ENCODE results near the gene STAP2.
"Not testable (repeated sequence)": the region's sequence is repeated elsewhere in the genome, so short reads cannot be mapped to it uniquely, and the experiment has no call there.

STAP2 gene

DNA sequence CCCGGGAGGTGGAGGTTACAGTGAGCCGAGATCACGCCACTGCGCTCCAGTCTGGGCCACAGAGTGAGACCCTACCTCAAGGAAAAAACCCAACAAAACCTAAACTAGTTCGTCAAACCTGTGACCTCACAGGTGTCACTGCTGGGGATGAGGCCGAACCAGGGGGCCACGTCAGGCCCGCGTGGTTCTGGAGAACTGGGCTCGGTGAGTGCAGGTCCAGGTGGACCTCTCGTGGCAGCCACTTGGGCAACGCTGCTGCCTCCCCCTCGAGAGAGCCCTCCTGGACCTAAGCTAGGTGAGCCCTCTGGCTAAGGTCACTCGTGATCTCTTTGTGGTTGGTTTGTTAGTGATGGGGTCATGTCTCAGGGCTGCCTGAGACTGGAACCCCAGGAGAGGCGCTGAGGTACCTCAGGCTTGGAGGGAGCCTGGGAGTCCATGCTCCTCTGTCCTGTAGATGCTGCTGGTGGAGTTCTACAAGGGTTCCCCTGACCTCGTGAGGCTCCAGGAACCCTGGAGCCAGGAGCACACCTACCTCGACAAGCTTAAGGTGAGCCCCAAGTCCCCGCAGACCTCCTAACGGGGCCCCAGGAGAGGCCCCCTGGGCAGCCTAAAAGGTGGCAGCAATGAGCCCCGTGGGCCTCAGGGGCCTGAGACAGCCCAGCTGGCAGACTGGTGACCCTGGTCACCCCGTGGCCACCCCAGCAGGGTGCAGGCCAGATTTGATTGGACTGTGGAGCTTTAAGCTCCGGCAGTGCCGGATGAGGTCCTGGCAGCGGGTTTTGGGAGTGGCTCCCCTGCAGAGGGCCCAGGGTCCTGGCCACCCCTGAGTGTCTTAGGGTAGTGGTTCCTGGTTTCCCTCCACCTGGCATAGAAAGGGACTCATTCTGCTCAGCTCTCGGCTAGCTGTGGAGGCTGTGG lies 20.3 kb upstream of the STAP2 start:
- no peak for DNase-seq (ENCODE audit: low read depth in 2 of 2, low spot score in 1 of 2)

DNA sequence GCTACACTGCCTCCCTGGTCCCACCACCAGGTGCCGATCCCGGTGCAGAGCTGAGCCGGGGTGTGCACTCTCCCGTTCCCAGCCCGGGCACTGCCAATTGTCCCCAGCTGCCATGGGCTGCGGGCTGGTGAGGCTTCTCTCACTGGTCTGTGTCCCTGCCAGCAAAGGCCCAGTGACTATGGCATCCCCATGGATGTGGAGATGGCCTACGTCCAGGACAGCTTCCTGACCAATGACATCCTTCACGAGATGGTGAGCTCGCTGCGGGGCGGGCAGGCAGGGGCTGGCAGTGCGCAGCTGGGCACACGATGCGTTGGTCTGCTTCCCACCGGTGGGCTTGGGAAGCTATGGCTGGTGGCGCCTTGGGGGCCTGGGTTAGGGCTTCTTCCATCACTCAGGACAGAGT lies 19.3 kb upstream of the STAP2 start:
- DNase-seq (ENCODE audit: low read depth in 2 of 2, low spot score in 1 of 2) = no peak

DNA sequence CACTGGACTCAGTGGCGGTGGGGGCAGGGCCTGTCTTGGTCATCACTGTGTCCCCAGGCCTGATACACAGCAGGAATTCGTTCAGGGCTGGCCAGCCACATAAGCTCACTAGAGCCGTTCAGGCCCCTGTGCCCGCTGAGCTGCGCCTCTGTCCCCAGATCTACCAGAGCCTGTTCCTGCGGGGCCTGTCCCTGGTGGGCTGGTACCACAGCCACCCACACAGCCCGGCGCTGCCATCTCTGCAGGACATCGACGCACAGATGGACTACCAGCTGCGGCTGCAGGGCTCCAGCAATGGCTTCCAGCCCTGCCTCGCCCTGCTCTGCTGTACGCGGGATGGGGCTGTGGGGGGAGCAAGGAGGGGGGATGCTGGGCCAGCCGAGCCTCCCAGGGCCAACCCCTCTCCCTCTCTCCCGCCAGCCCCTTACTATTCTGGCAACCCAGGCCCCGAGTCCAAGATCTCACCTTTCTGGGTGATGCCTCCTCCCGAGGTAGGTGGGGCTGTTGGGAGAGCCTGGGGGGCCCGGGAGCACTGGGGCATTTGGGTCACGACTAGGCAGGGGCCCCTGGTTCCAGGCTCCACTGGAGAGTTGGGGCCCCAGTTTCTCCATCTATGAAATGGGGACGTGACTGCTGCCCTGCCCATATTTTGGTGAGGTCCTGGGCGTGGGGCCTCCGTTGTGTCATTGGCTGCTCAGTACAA lies 18.6 kb upstream of the STAP2 start:
- DNase-seq (ENCODE audit: low read depth in 2 of 2, low spot score in 1 of 2) = no peak

DNA sequence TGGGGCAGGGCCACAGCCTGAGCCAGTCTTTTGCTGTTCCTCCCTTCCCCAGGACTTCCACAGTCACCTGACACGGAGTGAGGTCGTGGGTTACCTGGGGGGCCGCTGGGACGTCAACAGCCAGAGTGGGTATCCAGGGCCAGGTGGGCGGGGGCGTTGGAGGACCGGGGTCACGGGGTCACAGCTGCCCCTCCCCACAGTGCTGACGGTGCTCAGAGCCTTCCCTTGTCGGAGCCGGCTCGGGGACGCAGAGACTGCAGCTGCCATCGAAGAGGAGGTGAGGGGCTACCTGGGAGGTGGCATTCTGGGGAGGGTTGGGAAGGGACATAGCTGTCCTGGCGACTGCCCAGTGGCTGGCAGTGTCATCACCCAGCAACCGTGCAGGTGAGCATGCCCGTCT lies 16.3 kb upstream of the STAP2 start:
- DNase-seq (ENCODE audit: low read depth in 2 of 2, low spot score in 1 of 2) = no peak

DNA sequence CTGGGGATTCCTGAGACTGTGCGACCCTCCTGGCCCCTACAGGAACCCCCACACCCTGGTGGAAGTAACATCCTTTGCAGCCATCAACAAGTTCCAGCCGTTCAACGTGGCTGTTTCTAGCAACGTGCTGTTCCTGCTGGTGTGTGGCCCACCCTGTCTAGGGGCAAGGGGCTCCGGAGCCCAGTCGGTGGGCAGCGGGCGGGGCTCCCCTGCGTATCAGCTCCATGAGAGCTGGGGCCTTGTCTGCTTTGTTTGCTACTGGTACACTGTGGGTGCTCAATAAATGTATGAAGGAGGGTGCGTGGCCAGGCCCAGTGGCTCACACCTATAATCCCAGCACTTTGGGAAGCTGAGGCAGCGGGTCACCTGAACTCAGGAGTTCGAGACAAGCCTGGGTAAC lies 15.7 kb upstream of the STAP2 start:
- no peak for DNase-seq (ENCODE audit: low read depth in 2 of 2, low spot score in 1 of 2)

DNA sequence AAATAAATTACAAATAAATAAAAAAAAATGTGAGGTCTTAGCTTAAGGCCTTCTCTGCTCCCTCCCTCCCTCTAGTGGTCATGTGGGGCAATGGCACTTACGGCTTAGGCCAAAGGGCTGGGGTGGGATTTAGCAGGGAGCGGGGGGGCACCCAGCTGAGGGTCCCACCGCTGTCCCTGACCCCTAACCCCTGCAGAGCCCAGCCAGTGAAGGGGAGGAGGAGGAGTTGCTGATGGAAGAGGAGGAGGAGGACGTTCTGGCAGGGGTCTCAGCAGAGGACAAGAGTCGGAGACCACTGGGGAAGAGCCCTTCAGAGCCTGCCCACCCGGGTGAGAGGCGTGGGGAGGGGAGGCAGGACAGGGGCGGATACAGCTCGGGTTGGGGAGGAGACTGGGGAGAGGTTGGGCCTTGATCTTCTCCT lies 14.1 kb upstream of the STAP2 start:
- peak in 1 of 2 donors; percentile 39 for DNase-seq (ENCODE audit: low read depth in 2 of 2, low spot score in 1 of 2)

DNA sequence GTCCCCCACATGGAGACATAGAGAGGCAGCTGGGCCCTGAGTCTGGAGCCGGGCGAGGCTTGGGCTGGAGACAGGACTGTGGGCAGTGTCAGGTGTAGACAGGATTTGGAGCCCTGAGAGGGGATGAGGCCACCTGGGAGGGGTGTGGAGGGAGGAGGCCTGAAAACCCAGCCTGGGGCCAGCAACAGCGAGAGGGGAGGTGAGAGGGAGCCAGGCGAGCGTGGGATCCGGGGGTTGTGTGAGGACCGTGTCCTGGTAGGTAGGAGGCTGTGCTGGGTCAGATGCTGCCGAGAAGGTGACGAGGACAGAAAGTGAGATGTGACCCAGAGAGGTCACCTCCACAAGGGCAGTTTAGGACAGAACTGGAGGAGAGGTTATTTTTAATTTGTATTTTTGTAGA lies 12.1 kb upstream of the STAP2 start:
- no peak for DNase-seq (ENCODE audit: low read depth in 2 of 2, low spot score in 1 of 2)

DNA sequence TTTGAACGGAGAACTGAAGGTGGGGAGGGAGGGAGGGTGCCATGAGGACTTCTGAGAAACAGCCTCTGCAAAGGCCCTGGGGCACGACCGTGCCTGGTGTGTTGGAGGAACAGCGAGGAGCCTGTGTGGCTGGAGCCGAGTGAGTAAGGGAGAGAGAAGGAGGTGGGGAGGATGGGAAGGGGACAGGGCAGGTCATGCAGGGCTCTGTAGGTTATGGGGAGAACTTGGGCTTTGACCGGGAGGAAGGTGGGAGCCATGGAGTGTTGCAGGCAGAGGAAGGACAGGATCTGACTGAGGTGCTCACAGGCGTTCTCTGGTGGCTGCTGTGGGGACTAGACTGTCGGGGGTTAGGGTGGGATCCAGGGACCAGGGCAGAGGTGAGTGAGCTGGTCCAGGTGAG lies 11.5 kb upstream of the STAP2 start:
- DNase-seq (ENCODE audit: low read depth in 2 of 2, low spot score in 1 of 2) = no peak

DNA sequence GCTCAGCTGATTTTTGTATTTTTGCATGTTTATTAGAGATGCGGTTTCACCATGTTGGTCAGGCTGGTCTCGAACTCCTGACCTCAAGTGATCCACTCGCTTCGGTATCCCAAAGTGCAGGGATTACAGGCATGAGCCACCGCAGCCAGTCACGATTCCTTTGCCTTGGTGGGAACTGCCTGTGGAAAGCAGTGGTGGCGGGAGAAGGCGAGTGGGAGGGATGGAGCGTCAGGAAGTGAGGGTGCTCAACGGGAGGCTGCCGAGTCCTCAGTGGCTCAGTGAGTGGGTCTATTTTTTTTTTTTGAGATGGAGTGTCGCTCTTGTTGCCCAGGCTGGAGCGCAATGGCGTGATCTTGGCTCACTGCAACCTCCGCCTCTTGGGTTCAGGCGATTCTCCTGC lies 10.6 kb upstream of the STAP2 start:
- not testable (repeated sequence) for DNase-seq (ENCODE audit: low read depth in 2 of 2, low spot score in 1 of 2)

DNA sequence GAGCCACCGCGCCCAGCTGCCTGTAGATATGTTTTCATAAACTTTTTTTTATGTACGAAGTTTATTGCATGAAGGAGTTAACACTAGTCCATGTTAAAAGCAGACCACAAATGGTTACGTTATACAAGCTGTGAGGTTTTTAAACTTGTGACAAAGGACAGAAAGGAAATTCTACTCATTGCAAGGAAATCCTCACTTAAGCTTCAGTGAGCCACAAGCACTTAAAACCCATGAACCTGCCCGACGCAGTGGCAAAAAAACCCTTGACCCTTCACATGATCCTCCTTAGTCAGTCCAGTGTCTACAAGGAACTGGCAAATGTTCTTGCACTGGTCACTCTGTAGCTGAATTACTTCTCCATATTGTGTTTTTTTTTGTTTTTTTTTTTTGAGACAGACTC lies 8.9 kb upstream of the STAP2 start:
- no peak for DNase-seq (ENCODE audit: low read depth in 2 of 2, low spot score in 1 of 2)

DNA sequence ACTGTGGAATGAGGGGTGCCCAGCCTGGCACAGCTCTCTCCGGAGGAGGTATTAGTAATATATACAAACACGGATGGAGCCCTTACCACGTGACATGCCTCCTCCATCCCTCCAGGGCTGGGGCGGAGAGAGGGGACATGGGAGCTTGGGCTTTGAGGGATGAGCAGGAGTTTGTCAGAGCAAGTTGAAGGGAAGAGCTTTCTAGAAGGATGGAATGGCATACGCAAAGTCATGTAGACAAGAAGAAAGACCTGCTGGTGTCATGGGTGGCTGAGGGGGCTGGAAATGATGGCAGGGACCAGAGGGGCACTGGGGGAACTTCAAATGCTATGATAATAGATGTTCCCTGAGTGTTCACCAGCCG lies 7.4 kb upstream of the STAP2 start:
- DNase-seq (ENCODE audit: low read depth in 2 of 2, low spot score in 1 of 2) = no peak

DNA sequence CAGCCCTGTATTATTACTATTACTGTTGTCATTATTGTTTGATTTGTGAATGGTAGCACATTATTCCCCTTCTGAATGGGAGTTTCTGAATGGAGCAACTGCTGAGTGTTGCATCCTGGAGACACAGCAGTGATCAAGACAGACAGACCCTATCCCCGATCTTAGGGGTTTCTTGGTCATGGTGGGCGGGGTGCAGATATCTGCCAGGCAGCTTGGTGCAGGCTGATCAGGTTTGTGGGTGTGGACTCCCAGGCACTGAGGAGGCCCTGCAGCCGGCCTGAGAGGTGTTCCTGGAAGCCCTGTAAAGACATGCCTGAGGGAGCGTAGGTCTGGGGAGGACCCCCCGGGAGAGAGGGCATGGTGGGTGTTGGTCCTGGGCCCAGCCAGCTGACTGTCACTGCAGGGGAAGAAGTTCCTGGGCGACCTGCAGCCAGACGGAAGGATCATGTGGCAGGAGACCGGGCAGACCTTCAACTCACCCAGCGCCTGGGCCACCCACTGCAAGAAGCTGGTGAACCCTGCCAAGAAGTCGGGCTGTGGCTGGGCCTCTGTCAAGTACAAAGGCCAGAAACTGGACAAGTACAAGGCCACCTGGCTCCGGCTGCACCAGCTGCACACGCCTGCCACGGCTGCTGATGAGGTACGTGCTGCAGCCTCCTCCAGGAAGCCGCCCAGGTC lies 6.9 kb upstream of the STAP2 start:
- DNase-seq (ENCODE audit: low read depth in 2 of 2, low spot score in 1 of 2) = no peak

DNA sequence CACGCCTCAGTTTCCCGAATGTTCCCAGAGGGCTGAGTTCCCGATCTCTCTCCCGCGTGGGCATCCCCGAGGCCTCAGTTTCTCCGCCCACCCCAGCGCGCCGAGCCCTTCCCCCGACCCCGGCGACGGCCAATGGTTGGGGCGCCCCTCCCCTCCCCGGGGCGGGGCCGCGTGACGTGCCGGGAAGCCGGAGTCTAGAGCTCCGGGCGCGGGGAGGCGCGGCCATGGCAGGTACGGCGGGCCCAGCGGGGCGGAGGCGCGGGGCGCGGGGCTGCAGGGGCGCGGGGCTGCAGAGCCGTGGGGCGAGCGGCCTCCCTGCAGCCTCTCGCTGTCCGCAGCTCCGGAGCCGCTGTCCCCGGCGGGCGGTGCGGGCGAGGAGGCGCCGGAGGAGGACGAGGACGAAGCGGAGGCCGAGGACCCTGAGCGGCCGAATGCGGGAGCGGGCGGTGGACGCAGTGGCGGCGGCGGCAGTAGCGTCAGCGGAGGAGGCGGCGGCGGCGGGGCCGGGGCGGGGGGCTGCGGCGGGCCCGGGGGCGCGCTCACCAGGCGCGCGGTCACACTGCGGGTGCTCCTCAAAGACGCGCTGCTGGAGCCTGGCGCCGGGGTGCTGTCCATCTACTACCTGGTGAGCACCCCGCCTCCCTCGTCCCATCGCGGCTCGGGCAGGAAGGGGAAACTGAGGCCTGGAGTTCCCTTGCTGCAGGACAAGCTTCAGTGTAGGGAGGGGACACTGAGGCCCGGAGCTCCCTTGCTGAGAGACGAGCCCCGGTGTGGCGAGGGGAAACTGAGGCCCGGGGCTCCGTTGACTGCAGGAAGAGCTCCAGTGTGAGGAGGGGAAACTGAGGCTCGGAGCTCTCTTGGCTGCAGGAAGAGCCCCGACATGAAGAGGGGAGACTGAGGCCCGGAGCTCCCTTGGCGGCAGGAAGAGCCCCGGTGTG lies 5.0 kb upstream of the STAP2 start, which contains the start of gene MPND:
MPND (plus strand) TSS at position 193 of the 938 bp plus-strand sequence; CDS start at position 225, 32 bp downstream.
- DNase-seq (ENCODE audit: low read depth in 2 of 2, low spot score in 1 of 2) = peak; percentile 83 to 87

DNA sequence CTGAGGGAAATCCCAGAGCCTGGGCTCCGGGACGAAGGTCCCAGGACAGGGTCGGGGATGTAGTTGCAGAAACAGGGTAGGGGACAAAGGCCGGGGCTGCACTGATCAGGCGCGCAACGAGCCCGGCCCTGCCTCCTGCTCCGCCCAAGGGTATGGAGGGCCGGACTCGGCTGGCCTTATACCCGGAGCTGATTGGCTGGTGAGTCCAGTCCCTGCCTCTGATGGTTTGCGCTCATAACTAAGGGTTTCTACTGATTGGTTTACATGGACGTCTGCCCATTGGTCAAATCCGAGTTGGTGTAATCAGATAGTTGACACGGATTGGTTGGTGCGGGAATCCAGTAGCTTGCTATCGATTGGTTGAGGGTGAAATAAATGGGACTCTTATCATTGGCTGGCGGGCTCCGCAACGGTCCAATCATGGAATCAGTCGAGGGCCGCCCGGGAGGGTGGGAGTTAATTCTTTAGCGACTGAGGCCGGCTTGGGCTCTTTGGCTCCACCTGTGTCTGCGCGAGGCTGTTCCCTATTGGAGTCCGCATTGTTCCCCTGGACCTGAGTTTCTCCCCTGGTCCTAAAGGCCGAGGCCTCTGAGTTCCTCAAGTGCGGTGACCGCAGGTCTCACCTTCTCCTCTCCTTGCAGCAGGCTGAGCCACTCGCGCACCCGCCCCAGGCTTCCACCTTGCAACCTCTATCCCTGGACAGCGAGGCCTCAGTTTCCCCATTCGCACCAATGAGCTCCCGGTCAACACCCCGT lies 4.2 kb upstream of the STAP2 start:
- peak; percentile 54 to 78 for DNase-seq (ENCODE audit: low read depth in 2 of 2, low spot score in 1 of 2)

DNA sequence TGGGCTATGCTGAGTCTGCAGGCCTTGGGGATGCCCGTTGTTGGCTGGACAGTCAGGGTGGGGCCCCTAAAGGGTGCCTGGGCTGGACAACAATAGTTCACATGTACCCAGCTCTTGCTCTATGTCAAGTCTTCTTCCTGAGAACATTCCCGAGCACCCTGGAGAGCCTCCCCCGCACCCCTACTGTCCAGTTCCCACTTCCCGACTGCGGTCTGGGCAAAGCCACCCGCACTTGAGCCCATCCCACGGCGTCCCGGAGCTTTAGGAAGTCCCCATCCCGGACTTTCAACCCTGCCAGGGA lies 3.6 kb upstream of the STAP2 start:
- no peak for DNase-seq (ENCODE audit: low read depth in 2 of 2, low spot score in 1 of 2)

DNA sequence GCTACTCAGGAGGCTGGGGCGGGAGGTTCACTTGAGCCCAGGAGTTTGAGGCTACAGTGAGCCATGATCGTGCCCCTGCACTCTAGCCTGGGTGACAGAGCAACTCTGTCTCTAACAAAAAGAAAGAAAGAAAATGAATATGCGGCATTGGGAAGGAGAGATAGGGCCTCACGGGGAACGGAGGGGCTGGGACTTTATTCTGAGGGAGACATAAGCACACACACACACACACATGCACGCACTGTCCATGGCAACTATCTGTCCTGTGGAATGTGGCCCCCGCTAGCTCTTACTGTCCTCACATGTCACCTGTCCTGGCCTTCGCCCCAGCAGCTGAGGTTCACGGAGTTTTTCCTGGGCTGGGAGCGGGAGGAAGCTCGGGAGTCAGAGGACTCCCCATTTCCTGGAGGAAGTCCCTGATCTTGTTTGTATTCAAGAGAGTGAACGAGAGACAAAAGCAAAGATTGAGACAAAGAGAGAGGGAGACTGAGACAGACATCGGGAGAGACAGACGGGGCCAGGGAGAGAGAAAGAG lies 654 bp downstream of the STAP2 start:
- DNase-seq (ENCODE audit: low read depth in 2 of 2, low spot score in 1 of 2) = no peak

DNA sequence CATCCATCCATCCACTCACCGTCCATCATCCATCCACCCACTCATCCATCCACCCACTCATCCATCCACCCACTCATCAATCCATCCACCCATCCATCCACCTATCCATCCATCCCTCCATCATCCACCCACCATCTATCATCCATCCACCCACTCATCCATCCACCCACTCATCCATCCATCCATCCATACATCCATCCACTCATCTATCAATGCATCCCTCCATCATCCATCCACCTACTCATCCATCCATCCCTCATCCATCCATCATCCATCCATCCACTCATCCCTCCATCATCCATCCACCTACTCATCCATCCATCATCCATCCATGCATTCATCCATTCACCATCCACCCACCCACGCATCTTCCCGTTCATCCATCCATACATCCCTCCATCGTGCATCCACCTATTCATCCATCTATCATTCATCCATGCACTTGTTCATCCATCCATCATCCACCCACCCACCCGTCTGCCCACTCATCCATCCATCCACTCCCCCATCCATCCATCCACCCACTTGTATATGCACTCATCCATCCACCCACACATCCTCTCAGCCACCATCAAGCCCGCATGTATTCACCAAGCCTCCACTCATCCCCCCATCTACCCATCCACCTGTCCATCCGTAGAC lies 3.6 kb downstream of the STAP2 start:
- DNase-seq (ENCODE audit: low read depth in 2 of 2, low spot score in 1 of 2) = no peak

DNA sequence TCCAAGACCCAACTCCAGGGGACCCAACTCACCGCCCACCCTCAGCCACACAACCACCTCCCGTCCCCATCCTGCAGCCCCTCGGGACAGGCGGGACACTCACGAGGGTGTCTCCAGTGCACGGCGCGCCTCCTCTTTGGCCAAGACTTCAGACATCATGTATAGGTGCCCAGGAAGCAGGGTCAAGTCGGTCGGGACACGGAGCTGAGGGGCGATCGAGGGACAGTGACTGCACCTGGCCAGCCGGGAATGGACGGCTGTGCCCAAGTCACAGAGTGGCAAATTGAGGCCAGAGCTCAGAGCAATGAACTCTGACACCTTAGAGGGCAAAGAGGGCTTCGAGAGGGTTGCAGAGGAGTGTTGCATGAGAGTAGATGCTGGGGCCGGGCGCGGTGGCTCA lies 8.8 kb downstream of the STAP2 start:
- DNase-seq (ENCODE audit: low read depth in 2 of 2, low spot score in 1 of 2) = no peak

DNA sequence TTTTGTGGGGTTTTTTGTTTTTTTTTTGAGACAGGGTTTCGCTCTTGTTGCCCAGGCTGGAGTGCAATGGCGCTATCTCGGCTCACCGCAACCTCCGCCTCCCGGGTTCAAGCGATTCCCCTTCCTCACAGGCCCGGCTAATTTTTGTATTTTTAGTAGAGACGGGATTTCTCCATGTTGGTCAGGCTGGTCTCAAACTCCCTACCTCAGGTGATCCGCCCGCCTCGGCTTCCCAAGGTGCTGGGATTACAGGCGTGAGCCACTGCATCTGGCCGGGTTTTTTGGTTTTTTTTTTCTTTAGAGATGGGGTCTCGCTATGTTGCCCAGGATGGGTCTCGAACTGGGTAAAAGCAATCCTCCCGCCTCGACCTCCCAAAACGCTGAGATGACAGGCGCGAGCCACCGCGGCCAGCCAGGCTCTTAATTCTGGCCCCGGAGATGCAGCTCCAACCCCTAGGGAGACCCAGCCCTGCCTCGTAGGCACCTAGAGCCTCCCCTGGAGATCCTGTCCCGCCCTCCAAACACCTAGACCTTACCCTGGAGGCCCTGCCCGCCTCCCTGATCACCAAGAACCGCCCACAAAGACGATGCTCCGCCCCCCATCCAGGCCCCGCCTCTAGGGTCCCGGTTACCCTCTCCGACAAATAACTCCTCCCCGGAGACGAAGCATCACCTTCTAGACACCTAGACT lies 9.5 kb downstream of the STAP2 start:
- not testable (repeated sequence) for DNase-seq (ENCODE audit: low read depth in 2 of 2, low spot score in 1 of 2)
